AG20443 (cell line): ENCODE measurements around the gene CEBPB.

Source experiments
- DNase-seq: peaks from one replicate; pipeline ENCODE4 v3.0.0; 2012; ENCODE audit warnings: low spot score, mixed read lengths

Gene CEBPB

GRCh38 chr20:50214226-50215024 lies 23.8 kb downstream of the CEBPB start:
- DNase-seq: no peak

GRCh38 chr20:50215101-50215690 lies 24.6 kb downstream of the CEBPB start:
- peak; percentile 65 for DNase-seq

DNA sequence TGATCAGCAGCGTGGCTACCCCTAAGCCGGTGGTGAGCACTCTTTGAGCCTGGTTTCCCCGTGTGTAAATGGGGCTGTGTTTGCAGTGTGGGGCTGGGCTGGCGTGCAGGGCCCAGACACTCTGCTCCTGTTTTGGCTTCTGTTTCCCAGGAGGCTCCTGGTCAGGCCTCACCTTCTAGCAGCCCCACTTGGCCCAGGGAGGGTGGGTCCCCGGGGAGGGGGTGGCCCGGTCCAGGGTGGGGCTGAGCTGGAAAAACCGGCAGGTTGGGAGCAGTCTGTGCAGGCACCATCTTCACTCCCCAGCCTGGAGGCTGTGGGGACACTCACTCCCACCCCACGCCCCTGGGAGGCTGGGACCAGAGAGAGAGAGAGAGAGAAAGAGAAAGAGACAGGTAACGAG lies 25.3 kb downstream of the CEBPB start:
- no peak for DNase-seq

- DNase-seq: no peak
Observed at GRCh38 chr20:50216543-50217206, 26.0 kb downstream of the CEBPB start.

DNA sequence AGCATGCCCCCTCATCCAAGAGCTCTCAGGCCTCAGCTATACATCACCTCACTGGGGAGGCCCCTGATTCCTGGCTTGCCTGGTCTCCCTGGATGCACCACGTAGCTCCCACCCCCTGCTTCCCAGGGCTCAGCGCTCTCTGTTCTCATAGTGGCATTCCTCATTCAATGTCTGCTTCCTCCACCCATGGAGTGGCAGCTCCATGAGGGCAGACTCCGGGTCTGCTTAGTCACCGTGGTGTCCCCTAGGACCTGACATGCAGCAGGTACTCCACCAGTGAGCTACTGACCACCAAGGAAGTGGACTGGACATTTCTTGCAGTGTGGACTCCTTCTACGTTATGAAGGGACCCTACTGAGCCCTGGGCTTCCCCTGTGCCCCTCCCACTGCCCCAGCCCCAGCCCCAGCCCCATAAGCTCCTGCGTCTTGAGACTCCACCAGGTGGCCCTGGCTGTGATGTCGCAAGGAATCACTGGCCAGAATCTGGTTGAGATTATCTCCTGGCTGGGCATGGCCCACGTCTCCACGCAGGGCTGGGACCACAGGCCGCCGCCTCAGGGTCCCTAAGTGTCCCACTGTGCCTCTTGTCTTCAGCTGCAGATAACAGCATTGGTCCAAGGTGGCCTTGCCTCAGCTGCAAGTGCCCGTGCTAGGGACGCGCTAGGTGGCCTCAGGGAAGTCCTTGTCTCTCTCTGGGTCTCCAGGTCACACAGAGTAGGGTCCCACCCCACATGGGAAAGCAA lies 26.7 kb downstream of the CEBPB start:
- no peak for DNase-seq

GRCh38 chr20:50218987-50219435 lies 28.4 kb downstream of the CEBPB start:
- DNase-seq: no peak

DNA sequence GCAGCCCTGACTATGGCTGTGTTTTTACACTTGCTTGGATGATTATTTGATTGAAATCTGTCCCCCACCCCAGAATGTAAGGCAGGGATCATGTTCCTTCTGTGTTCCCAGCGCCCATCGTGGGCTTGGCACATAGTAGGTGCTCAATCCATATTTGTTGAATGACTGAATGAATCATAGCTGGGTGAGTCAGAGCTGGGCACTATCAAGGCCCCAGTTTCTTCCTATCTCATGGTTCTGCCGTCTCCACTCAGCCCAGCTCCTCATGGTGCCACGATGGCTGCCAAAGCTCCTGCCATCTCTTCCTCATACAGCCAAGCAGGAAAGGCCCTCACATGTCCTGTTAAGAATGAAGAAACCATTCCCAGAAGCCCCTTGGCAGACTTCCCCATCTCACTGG lies 29.0 kb downstream of the CEBPB start:
- no peak for DNase-seq

- DNase-seq: no peak
Observed at GRCh38 chr20:50220093-50220893, 29.7 kb downstream of the CEBPB start.

DNA sequence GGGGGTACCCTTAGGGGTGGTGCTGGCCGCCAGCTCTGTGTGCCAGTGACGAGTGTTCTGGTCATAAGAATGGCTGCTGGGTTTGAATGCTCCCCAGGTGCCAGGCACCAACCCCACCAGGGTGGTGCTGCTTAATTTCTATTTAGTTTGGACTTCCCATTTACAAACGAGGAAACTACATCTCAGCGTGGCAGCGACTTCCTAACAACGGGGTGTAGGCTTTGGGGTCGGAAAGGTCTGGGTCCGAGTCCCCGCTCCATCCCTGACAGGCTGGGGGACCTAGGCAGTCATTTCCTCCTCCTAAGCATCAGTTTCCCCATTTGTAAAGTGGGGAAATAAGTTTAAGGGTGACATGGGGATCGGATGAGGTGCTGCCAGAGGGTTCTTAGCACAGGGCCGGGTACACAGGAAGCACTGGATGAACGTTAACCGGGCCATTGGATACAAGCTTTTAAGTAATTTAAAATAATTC lies 30.3 kb downstream of the CEBPB start:
- no peak for DNase-seq

GRCh38 chr20:50221501-50222308 lies 31.1 kb downstream of the CEBPB start:
- no peak for DNase-seq

GRCh38 chr20:50222309-50223038 lies 31.8 kb downstream of the CEBPB start:
- DNase-seq: no peak

GRCh38 chr20:50223039-50224005 lies 32.7 kb downstream of the CEBPB start:
- DNase-seq: peak; percentile 31

DNA sequence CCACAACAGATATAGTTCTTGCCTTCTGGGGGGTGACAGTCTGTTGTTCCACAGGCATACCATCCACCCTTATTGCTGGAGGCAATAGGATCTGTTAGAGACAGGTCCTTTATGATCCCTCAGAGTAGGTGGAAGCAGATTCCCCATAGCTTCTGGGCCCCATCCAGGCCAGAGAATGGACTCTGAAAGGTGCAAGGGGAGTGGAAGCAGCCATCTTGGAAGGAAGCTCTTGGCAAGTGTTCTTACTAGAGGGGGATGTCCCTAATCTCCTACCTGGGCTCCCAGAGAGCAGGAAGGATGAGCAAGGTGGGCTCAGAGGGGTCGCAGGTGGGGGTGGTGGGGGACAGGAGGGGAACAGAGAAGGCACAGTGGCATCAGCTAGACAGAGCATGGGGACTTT lies 33.4 kb downstream of the CEBPB start:
- DNase-seq: no peak

DNA sequence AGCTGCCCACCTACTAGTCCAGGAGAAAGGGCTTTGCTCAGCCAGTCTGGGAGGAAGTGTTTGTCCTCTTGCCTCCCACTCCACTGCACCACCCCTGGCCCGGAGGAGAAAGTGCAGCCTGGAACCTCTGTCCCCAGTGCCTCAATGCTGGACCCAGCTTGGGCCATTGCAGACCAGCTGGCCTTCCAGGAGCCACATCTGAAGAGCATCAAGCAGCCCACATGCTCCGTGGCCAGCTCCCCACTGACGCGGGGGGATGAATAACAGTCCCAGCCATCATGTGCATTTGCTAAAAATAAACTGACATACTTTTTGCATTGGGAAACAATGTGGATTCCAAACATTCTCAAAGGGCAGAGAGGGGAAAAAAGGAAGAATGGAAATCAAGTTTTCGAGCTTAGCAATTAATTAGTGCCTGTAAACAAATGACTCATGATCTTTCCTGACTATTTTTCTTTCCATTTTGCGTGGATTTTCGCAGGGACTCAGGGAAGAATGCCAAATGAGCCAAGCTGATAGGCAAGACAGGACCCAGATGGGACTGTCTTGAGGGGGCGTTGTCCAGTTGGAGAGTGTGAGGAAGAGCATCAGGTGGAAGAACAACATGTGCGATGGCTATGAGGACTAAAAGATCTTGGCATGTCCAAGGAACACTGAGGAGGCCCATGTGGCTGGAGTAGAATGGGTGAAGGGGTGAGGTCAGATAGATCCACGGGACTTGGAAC lies 34.1 kb downstream of the CEBPB start:
- DNase-seq: peak; percentile 95

DNA sequence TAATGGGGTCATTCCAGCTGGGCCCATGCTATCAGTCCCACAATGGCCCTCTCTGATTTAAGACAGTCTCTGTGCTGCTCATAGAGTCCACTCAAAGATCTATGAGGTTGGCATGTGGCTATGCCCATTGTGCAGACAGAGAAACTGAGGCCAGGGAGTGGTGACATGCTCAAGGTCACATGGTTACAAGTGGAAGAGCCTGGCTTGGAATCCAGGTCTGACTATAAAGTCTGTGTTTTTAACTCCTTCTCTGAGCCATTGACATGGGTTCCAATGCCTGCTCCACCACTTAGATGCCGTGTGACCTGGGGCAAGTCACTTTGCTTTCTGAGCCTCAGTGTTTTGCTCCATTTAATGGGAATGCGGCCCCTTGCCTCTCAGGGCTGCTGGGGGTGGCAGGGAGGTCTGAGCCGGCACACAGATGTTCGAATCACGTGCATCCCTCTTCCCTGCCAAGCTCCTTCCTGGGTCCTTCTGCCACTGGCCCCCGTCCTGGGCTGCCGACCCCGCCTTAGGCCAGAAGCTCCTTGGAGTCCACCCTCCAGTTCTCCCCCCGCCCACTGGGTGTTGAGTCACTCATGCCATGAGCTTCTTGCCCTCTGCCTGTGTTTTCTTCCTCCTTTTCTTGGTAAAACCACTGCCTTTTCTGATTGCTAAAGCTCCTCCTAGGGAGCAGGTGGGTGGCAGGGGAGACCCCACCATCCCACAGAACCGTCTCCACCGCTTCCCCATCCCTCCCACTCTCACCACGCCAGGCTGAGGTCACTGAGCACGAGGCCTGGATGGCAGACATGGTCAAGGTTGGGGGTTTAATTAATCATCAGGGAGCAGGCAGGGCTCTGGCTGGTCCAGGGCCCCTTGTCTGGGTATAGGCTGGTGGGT lies 35.7 kb downstream of the CEBPB start:
- DNase-seq: peak; percentile 76

DNA sequence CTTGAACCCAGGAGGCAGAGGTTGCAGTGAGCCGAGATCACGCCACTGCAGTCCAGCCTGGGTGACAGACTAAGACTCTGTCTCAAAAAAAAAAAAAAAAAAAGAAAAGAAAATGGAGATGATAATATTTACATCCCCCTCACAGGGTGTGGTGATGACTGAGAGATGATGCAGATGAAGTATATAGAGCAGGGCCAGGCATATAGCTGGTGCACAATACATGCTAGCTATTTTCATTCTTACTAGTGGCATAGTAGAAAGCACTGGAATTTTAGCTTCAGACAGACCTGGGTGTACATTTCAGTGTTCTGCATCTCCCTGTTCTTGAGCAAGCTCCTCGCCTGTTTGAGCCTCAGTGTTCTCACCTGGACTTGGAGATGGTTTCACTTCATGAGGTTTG lies 36.9 kb downstream of the CEBPB start:
- no peak for DNase-seq

- DNase-seq: no peak
Observed at GRCh38 chr20:50229156-50229607, 38.6 kb downstream of the CEBPB start.
